Mucosa of rectum (tissue), 2 donors: Measurements from ENCODE around the gene CD47.

Source experiments
- H3K27ac ChIP-seq, 2 donors: one replicate each; pipeline ENCODE4 v1.7.0; 2013; ENCODE audit warnings: inconsistent platforms in 2 of 2, low read depth in 2 of 2, low read length in 2 of 2
- H3K27me3 ChIP-seq, 2 donors: one replicate each; pipeline ENCODE4 v1.7.0; 2013; ENCODE audit warnings: low read length in 2 of 2; ENCODE audit not compliant: control insufficient read depth in 2 of 2, insufficient read depth in 2 of 2
- H3K36me3 ChIP-seq, 2 donors: one replicate each; pipeline ENCODE4 v1.7.0; 2013; ENCODE audit warnings: low read length in 2 of 2; ENCODE audit not compliant: control insufficient read depth in 2 of 2, insufficient read depth in 2 of 2
- H3K4me1 ChIP-seq, 2 donors: one replicate each; pipeline ENCODE4 v1.7.0; 2013; ENCODE audit warnings: low read length in 2 of 2, mild to moderate bottlenecking in 1 of 2; ENCODE audit not compliant: control insufficient read depth in 2 of 2, insufficient read depth in 2 of 2
- H3K4me3 ChIP-seq, 2 donors: one replicate each; pipeline ENCODE4 v1.7.0; 2013; ENCODE audit warnings: low read length in 2 of 2
- H3K9ac ChIP-seq, 2 donors: one replicate each; pipeline ENCODE4 v1.7.0; 2013; ENCODE audit warnings: low read length in 2 of 2, low read depth in 1 of 2, mild to moderate bottlenecking in 1 of 2
- H3K9me3 ChIP-seq, 2 donors: one replicate each; pipeline ENCODE4 v1.7.0; 2013; ENCODE audit warnings: low read length in 2 of 2; ENCODE audit not compliant: control insufficient read depth in 2 of 2
- donor health status: healthy.
- donor health status: Normal muscosa, but diverticular disease.

The CD47 gene

GRCh38 chr3:108055931-108056330, 34.9 kb downstream of the CD47 start:
- Histone ChIP-seq H3K27me3 (no peaks in the 10 kb centered on the region), H3K9ac (no peak overlapping the region), H3K4me1 (no peaks in the 10 kb centered on the region), H3K4me3 (no peak overlapping the region), H3K36me3 (peaks cover 31 to 32% of the 10 kb centered on the region in 2 donors), H3K9me3 (no peaks in the 10 kb centered on the region), H3K27ac (no peak overlapping the region)

DNA sequence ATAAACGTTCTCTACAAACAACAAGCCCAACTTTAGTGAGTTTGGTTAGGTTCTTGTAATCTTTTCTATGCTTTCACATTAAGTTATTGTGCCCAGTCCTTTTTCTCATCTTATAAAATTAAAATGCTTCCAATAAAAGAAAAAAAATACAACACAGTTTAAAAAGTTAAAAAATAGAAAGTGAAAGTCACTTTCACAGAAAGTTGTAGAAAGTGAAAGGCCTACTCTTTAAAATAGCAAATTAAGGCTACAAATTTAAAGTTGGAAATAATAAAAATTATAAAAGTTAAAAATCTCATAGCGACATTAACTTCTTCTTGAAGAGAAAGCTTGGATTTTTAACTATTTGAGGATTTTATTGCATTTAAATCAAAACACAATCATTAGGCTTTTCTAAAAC, 35.9 kb downstream of the CD47 start:
- Histone ChIP-seq H3K9me3 (no peaks in the 10 kb centered on the region), H3K4me1 (no peaks in the 10 kb centered on the region), H3K4me3 (no peak overlapping the region), H3K27me3 (no peaks in the 10 kb centered on the region), H3K36me3 (peaks cover 24 to 28% of the 10 kb centered on the region in 2 donors), H3K27ac (no peak overlapping the region), H3K9ac (no peak overlapping the region)

DNA sequence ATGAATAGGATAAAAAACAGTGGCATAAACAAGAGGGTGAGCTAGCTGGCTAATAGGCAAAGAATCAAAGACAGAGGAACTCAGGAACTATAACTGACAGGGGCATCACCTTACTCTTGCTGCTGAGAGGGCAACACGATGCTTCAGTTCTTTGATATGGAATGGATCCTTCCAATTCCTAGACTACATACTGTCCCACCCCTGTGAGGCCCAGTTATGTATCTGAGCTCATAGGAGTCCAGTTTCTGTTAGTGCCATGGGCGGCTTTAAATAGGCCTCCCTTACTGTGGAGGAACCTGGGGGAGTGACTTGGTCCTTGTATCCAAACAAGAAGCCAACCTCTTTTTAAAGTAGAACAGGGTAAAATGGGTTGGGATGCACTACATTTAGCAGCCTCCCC, 37.3 kb downstream of the CD47 start:
- no peaks in the 10 kb centered on the region for H3K9me3 ChIP-seq
- H3K9ac ChIP-seq: no peak overlapping the region
- no peaks in the 10 kb centered on the region for H3K4me1 ChIP-seq
- peaks cover 20 to 25% of the 10 kb centered on the region in 2 donors for H3K36me3 ChIP-seq
- no peak overlapping the region for H3K27ac ChIP-seq
- H3K27me3 ChIP-seq: no peaks in the 10 kb centered on the region
- H3K4me3 ChIP-seq: no peak overlapping the region

- Histone ChIP-seq H3K9ac (no peak overlapping the region), H3K36me3 (peaks cover 16 to 21% of the 10 kb centered on the region in 2 donors), H3K4me1 (no peaks in the 10 kb centered on the region), H3K27ac (no peak overlapping the region), H3K4me3 (no peak overlapping the region), H3K27me3 (no peaks in the 10 kb centered on the region), H3K9me3 (no peaks in the 10 kb centered on the region)
These were observed 37.8 kb downstream of the CD47 start for GRCh38 chr3:108053067-108053466.

GRCh38 chr3:108051005-108051404, 39.8 kb downstream of the CD47 start:
- Histone ChIP-seq H3K27ac (no peak overlapping the region), H3K9ac (no peak overlapping the region), H3K36me3 (peaks cover 15 to 16% of the 10 kb centered on the region in 2 donors), H3K4me3 (no peak overlapping the region), H3K4me1 (no peaks in the 10 kb centered on the region), H3K27me3 (no peaks in the 10 kb centered on the region), H3K9me3 (no peaks in the 10 kb centered on the region)

DNA sequence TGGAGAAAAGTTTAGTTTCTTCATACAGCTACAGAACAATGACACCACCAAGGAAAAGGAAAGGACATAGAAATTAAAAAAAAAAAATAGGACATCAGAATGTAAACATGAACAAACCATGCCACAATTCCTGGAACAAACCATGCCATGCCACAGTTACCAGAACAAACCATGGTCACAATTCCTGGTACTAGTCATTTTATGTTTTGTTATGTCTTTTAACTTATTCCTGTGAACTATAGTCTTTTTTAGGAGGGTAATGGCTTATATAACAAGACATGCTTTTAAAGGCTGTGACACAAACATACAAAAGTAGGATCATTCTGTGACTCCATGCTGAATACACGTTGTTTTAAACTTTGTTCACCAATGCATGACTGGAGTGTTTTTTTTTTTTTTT, 42.8 kb downstream of the CD47 start:
- Histone ChIP-seq H3K36me3 (peaks cover 11 to 12% of the 10 kb centered on the region in 2 donors), H3K27ac (no peak overlapping the region), H3K4me1 (no peaks in the 10 kb centered on the region), H3K4me3 (no peak overlapping the region), H3K27me3 (no peaks in the 10 kb centered on the region), H3K9ac (no peak overlapping the region), H3K9me3 (no peaks in the 10 kb centered on the region)

GRCh38 chr3:108046247-108046646, 44.6 kb downstream of the CD47 start:
- Histone ChIP-seq H3K27ac (no peak overlapping the region), H3K9me3 (no peaks in the 10 kb centered on the region), H3K4me1 (no peaks in the 10 kb centered on the region), H3K27me3 (no peaks in the 10 kb centered on the region), H3K36me3 (peaks cover 7 to 17% of the 10 kb centered on the region in 2 donors), H3K4me3 (no peak overlapping the region), H3K9ac (no peak overlapping the region)

DNA sequence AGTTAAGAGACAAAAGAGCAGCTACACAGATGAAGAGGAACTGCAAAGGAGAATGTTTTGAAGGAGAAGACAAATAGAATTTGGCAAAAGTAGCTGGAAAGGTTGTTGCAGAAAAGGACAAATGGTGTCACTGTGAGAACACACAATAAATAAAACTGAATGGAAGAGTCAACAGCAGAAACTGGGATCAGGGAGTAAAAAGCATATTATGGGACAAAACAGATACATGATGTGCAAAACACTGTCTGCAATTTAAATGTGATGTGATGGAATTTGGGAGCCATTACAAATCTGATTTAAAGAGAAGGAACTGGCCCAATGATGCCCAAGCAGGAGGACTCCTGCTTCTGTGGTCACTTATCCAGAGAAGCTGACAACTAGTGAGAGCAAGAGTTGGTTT, 46.1 kb downstream of the CD47 start:
- H3K4me1 ChIP-seq: no peaks in the 10 kb centered on the region
- peaks cover 4 to 12% of the 10 kb centered on the region in 2 donors for H3K36me3 ChIP-seq
- H3K9ac ChIP-seq: no peak overlapping the region
- H3K27me3 ChIP-seq: no peaks in the 10 kb centered on the region
- no peaks in the 10 kb centered on the region for H3K9me3 ChIP-seq
- H3K27ac ChIP-seq: no peak overlapping the region
- H3K4me3 ChIP-seq: no peak overlapping the region

DNA sequence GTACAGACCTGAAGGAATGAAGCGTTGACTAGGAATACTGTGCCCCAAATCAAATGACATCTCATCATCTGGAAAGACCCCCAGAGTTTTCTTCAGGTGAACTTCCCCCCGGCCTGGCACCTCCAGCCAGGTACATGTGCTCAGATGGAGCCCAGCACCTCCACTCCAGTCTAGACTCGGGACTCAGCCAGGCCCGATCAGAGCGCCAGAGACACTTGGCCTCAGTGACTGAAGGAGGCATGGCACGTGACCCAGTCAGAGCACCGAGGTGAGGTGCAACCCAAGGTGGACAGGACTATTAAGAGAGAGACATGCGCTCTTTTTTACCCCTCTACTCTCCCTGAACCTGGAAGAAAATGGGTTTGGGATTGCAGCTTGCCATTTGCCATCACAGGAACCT, 48.5 kb downstream of the CD47 start:
- H3K4me1 ChIP-seq: no peaks in the 10 kb centered on the region
- H3K9me3 ChIP-seq: no peaks in the 10 kb centered on the region
- peaks cover 4 to 12% of the 10 kb centered on the region in 2 donors for H3K36me3 ChIP-seq

GRCh38 chr3:108041253-108041652, 49.6 kb downstream of the CD47 start:
- no peak overlapping the region for H3K9ac ChIP-seq
- no peak overlapping the region for H3K4me3 ChIP-seq
- no peak overlapping the region for H3K27ac ChIP-seq
- H3K4me1 ChIP-seq: no peaks in the 10 kb centered on the region
- peaks cover 0 to 12% of the 10 kb centered on the region in 2 donors for H3K36me3 ChIP-seq
- no peaks in the 10 kb centered on the region for H3K27me3 ChIP-seq
- no peaks in the 10 kb centered on the region for H3K9me3 ChIP-seq

More for the DNA sequence above, 48.5 kb downstream of the CD47 start:
- Histone ChIP-seq H3K9ac (no peak overlapping the region), H3K27ac (no peak overlapping the region), H3K27me3 (no peaks in the 10 kb centered on the region), H3K4me3 (no peak overlapping the region)

GRCh38 chr3:108037770-108038169, 53.1 kb downstream of the CD47 start:
- H3K9ac ChIP-seq: no peak overlapping the region
- H3K9me3 ChIP-seq: no peaks in the 10 kb centered on the region
- H3K27ac ChIP-seq: no peak overlapping the region
- H3K4me3 ChIP-seq: no peak overlapping the region
- peaks cover 0 to 8% of the 10 kb centered on the region in 2 donors for H3K36me3 ChIP-seq
- no peaks in the 10 kb centered on the region for H3K27me3 ChIP-seq
- no peaks in the 10 kb centered on the region for H3K4me1 ChIP-seq
